ENCODE results near the gene CCK.

DNA sequence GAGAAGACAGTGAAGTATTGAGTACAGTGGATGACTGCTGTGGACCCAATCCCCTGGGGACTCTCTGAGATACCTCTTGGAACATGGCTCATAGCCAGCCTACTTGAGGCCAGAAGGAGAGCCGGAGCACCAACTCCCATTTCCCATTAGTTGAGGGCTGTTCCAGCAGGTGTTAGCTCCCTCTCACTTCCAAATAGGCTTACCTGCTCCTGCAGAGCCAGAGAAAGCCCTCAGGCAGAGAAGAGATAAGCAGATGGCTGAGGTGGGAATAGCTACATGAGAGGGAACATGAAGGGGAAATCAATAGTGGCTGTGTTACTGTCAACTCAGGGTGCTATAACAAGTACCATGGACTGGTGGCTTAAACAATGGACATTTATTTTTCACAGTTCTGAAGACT lies 4.6 kb upstream of the CCK start:
- TF ChIP-seq, protein P1, sequence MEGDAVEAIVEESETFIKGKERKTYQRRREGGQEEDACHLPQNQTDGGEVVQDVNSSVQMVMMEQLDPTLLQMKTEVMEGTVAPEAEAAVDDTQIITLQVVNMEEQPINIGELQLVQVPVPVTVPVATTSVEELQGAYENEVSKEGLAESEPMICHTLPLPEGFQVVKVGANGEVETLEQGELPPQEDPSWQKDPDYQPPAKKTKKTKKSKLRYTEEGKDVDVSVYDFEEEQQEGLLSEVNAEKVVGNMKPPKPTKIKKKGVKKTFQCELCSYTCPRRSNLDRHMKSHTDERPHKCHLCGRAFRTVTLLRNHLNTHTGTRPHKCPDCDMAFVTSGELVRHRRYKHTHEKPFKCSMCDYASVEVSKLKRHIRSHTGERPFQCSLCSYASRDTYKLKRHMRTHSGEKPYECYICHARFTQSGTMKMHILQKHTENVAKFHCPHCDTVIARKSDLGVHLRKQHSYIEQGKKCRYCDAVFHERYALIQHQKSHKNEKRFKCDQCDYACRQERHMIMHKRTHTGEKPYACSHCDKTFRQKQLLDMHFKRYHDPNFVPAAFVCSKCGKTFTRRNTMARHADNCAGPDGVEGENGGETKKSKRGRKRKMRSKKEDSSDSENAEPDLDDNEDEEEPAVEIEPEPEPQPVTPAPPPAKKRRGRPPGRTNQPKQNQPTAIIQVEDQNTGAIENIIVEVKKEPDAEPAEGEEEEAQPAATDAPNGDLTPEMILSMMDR (conservative IDR thresholded peaks at IDR 0.05 in 1 of 2, IDR thresholded peaks at IDR 0.05 in 1 of 2; ENCODE audit: extremely low read depth in 1 of 2, insufficient read depth in 1 of 2, low read depth in 1 of 2, low read length in 2 of 2) = no peak
- no peak for TF ChIP-seq EZH2 (IDR thresholded peaks at IDR 0.05; ENCODE audit: borderline replicate concordance, low read length)
